Measurements from ENCODE around the gene GSTM5.
"Not testable (repeated sequence)": the region's sequence is repeated elsewhere in the genome, so short reads cannot be mapped to it uniquely, and the experiment has no call there.

GRCh38 chr1:109685890-109686289 is 26.2 kb upstream of the GSTM5 start:
- TF ChIP-seq, protein P1, sequence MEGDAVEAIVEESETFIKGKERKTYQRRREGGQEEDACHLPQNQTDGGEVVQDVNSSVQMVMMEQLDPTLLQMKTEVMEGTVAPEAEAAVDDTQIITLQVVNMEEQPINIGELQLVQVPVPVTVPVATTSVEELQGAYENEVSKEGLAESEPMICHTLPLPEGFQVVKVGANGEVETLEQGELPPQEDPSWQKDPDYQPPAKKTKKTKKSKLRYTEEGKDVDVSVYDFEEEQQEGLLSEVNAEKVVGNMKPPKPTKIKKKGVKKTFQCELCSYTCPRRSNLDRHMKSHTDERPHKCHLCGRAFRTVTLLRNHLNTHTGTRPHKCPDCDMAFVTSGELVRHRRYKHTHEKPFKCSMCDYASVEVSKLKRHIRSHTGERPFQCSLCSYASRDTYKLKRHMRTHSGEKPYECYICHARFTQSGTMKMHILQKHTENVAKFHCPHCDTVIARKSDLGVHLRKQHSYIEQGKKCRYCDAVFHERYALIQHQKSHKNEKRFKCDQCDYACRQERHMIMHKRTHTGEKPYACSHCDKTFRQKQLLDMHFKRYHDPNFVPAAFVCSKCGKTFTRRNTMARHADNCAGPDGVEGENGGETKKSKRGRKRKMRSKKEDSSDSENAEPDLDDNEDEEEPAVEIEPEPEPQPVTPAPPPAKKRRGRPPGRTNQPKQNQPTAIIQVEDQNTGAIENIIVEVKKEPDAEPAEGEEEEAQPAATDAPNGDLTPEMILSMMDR (IDR thresholded peaks at IDR 0.05) = not testable (repeated sequence)
- not testable (repeated sequence) for TF ChIP-seq POLR2A (IDR thresholded peaks at IDR 0.05)

Measured in body of pancreas (tissue), 4 donors.